Fibroblast of villous mesenchyme (primary cell): ENCODE measurements around the gene C17orf78. TPM values are rescaled to one million over a fixed set of nuclear protein-coding genes. Genes with fewer than 3 reads are reported as not detected.
"Not testable (repeated sequence)": the region's sequence is repeated elsewhere in the genome, so short reads cannot be mapped to it uniquely, and the experiment has no call there.

ENCODE experiments used
- DNase-seq: peaks from one replicate; pipeline ENCODE4 v3.0.0-alpha.2; 2010; ENCODE audit warnings: low read depth
- H3K4me3 ChIP-seq: 2 replicates; pipeline ENCODE4 v1.5.1; 2011; ENCODE audit warnings: low read depth, mild to moderate bottlenecking, low read length
- total RNA-seq: library from RNA; depleted of rRNA; stranded (reverse); fragments of >200 nt; gene quantifications from 2 replicates; pipeline ENCODE4 v1.2.3, GENCODE V29; 2012
- TF ChIP-seq, protein P1 (sequence below): IDR thresholded peaks from 2 replicates; pipeline ENCODE4 v1.5.1; 2012; ENCODE audit warnings: low read depth, mild to moderate bottlenecking, low read length; ENCODE audit not compliant: insufficient read depth

The C17orf78 gene
- total RNA-seq, 1 donor: not detected

DNA sequence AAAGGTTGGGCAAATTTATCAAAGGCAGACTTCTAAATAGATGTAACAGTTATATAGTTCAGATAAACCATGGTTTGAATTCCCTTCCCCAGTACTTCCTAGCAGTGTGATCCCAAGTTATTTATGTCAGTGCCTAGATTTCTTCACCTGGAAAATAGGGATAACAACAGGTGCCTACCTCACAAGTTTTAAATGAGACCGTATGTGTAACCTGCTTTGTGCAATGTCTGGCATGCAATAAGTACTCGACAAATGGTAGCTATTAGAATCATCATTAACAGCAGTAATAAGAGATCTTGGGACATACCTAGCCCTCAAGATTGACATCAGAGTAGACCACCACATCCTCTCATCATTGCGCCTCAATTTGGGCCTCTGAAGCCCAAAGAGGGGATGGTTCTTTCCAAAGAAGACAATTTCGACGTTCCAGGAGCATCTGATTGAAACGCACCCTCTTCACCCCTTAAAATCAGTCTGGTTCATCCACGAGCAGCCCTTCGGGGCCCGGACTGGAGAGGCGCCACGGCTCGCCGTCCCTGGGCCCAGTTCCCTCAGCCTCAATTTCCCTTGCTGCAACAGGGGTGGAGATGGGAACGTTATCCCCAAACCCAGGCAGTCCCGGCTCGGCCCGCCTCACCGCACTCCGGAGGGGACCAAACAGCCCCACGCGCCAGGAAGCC lies 30.3 kb downstream of the C17orf78 start:
- no peak for DNase-seq
- H3K4me3 ChIP-seq: peak overlapping the region; percentile 80
- TF ChIP-seq, protein P1, sequence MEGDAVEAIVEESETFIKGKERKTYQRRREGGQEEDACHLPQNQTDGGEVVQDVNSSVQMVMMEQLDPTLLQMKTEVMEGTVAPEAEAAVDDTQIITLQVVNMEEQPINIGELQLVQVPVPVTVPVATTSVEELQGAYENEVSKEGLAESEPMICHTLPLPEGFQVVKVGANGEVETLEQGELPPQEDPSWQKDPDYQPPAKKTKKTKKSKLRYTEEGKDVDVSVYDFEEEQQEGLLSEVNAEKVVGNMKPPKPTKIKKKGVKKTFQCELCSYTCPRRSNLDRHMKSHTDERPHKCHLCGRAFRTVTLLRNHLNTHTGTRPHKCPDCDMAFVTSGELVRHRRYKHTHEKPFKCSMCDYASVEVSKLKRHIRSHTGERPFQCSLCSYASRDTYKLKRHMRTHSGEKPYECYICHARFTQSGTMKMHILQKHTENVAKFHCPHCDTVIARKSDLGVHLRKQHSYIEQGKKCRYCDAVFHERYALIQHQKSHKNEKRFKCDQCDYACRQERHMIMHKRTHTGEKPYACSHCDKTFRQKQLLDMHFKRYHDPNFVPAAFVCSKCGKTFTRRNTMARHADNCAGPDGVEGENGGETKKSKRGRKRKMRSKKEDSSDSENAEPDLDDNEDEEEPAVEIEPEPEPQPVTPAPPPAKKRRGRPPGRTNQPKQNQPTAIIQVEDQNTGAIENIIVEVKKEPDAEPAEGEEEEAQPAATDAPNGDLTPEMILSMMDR: no peak

DNA sequence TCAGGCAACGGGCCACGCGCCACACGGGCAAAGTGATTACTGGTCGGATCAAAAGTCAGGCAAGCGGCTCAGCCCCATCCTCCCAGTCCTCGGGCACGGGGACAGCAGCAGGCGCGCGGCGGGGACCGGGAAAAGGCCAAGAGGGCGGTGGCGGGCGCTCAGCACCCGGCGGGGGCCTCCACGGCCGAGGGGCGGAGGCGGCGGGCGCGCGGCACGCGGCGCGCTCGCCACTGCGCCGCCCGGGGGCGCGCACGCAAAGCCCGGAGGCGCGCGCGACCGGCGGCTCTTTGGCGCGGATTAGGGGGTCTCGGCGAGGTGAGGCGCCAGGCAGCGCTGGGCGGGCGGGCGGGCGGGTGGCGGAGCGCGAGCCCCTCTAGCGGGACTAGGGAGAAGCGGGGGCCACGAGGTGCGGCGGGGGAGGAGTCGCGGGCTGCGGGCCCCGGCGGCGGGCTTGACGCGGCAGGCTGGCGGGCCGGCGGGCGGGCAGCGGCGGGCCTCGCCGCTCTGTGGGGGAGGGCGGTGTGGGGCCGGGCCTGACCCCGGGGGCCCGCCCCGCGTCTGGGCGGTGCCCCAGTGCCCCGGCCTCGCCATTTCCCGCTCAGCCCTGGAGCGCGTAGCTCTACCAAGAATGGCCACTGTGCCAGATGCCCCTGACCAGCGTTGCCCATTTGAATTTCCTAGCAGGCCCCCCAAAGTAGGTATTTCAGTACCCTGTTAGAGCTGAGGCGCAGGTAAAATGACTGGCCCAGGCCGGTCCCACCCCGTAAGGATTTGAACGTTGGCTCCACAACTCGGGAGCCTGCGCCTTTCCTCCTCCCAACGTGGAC lies 31.1 kb downstream of the C17orf78 start, which contains the start of the genes ACACA and TADA2A:
Gene ACACA (minus strand): TSS at position 202 of the 827 bp plus-strand sequence. CDS start 537 bp downstream, outside the sequence.
Gene TADA2A (plus strand): TSS at position 252 of the 827 bp plus-strand sequence. CDS start 4,480 bp downstream, outside the sequence.
- TF ChIP-seq, protein P1: no peak
- H3K4me3 ChIP-seq: peak within 1 kb of the TSS; percentile 80
- peak; percentile 76 for DNase-seq

DNA sequence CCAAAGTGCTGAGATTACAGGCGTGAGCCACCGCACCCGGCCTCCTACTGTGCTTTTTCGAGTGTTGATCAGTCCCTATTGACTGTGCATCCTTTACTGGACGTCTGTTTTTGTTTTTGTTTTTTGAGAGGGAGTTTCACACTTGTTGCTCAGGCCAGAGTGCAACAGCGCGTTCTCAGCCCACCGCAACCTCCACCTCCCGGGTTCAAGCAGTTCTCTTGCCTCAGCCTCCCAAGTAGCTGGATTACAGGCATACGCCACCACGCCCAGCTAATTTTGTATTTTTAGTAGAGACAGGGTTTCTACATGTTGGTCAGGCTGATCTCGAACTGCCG lies 32.3 kb downstream of the C17orf78 start:
- not testable (repeated sequence) for DNase-seq, H3K4me3 ChIP-seq

DNA sequence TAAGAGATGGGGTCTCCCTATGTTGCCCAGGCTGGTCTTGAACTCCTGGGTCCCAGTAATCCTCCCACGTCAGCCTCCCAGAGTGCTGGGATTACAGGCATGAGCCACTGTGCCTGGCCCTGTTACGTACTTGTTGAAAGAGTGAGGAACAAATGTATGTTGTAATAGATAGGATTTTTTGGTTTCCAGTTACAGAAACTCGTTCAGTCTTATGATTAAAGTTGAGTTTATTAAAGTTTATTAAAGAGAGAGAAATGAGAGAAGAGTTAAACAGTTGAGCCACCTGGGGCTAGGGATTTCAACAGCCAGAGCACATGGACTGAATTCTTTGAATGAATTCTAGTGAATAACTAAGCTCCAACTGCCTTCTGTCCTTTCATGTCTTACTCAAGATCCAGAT lies 34.6 kb downstream of the C17orf78 start:
- no peak overlapping the region for H3K4me3 ChIP-seq
- no peak for DNase-seq
- TF ChIP-seq, protein P1: no peak

DNA sequence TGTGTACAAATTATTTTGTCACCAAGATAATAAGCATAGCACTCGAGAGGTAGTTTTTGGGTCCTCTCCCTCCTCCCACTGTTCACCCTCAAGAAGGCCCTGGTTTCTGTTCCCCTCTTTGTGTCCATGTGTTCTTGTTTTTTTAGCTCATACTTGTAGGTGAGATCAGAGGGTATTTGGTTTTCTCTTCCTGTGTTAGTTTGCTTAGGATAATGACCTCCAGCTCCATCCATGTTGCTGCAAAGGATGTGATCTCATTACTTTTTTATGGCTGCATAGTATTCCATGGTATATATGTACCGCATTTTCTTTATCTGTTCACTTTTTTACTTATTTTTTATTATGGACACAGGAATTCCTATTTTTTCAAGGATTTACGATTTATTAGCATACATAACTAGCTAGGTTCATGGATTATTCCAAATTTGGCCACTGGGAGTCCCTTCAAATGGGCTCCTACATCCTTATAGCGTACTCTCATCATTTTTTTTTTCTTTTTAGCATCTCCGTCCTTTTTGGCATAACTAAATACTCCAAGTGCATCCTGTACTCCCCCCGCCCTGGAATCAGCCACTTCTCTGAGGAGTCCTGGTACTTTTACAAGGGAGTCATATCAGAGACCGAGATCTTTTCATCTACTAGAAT lies 38.2 kb downstream of the C17orf78 start:
- TF ChIP-seq, protein P1: peak; percentile 41
- no peak for DNase-seq
- H3K4me3 ChIP-seq: no peak overlapping the region

DNA sequence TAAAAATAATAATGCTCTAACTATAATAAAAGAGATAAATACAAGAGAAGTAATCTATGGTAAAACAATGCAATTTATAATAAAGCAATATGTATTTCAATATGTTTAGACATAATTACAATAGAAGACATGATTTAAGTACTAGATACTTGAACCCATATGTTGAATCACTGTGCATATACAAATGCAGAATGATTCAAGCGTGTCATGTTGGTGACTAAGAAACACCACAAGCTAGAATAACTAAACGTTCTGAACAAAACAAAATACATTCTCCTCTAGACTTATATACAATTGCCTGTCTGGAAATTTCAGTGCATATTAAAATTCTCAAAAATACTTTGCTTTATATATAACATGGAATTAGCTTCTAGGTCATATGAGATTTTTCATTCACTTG lies 42.1 kb downstream of the C17orf78 start:
- no peak for DNase-seq
- H3K4me3 ChIP-seq: no peak overlapping the region
- TF ChIP-seq, protein P1: no peak
